ENCODE measurements around the gene MIGA2. TPM values are rescaled to one million over a fixed set of nuclear protein-coding genes. Genes with fewer than 3 reads are reported as not detected.

The MIGA2 gene
- total and polyA plus RNA-seq, 9 of the 15 experiments (the other 6 are each of a cell fraction or from before 2014, with no cell fraction given) = 0.15 to 54.1 (median 18.0) TPM

GRCh38 chr9:129110740-129111527 is 74.5 kb downstream of the MIGA2 start, which contains the start of the genes CRAT and PTPA (continued):
- TF ChIP-seq REST (IDR thresholded peaks at IDR 0.05; ENCODE audit: borderline replicate concordance) = 0 out of 2 replicates have a peak, but pooled peaks have one; percentile 27
- TF ChIP-seq REST (CRISPR knock-in tag; IDR thresholded peaks at IDR 0.05; ENCODE audit: low read depth) = peak; percentile 52; the same call in 1 of the 2 replicates
- TF ChIP-seq MTA1 (IDR thresholded peaks at IDR 0.05; ENCODE audit: borderline replicate concordance) = no peak
- TF ChIP-seq POLR2AphosphoS5 (IDR thresholded peaks at IDR 0.05; ENCODE audit: control insufficient read depth, insufficient read depth, low read depth, low read length) = peak; percentile 92
- TF ChIP-seq MAFG (tag; conservative IDR thresholded peaks at IDR 0.05) = no peak
- peak; percentile 63; the same call in 1 of the 2 replicates for TF ChIP-seq E2F3 (CRISPR knock-in tag; IDR thresholded peaks at IDR 0.05)
- TF ChIP-seq CBFB (CRISPR knock-in tag; IDR thresholded peaks at IDR 0.05) = no peak
- no peak for TF ChIP-seq ZBED1 (IDR thresholded peaks at IDR 0.05)
- TF ChIP-seq MBD1 (CRISPR knock-in tag; IDR thresholded peaks at IDR 0.05) = no peak
- no peak for TF ChIP-seq MIER1 (IDR thresholded peaks at IDR 0.05; ENCODE audit: low read depth)
- no peak for TF ChIP-seq FOXP1 (CRISPR knock-in tag; IDR thresholded peaks at IDR 0.05)
- peak; percentile 99 for TF ChIP-seq POLR2B (IDR thresholded peaks at IDR 0.05; ENCODE audit: low read depth, partially characterized antibody)
- no peak for TF ChIP-seq ZNF696 (CRISPR knock-in tag; conservative IDR thresholded peaks at IDR 0.05)
- TF ChIP-seq LCOR (CRISPR knock-in tag; IDR thresholded peaks at IDR 0.05) = no peak
- no peak for TF ChIP-seq ZNF232 (CRISPR knock-in tag; IDR thresholded peaks at IDR 0.05)
- TF ChIP-seq NFRKB (IDR thresholded peaks at IDR 0.05; ENCODE audit: low read depth) = peak; percentile 95; the same call in 1 of the 2 replicates
- TF ChIP-seq TFAP4 (CRISPR knock-in tag; IDR thresholded peaks at IDR 0.05; ENCODE audit: borderline replicate concordance) = peak; percentile 83
- TF ChIP-seq MED1 (CRISPR knock-in tag; IDR thresholded peaks at IDR 0.05; ENCODE audit: borderline replicate concordance) = no peak
